ENCODE data around the gene SLIT1.

SLIT1 gene

GRCh38 chr10:97185326-97186058 lies at the start of gene SLIT1:
Gene SLIT1, minus strand, starts transcription at chr10:97185959. Its CDS starts 285 bp downstream, at chr10:97185674.
- CTCF ChIA-PET, result interaction anchor here (1.6 kb wide), 1 partner anchor 11 kb away, joined by 6 read pairs; no protein-coding TSS in a partner anchor
- TF ChIP-seq SUZ12 (IDR thresholded peaks at IDR 0.05) (no peak), ARNT (IDR thresholded peaks at IDR 0.05) (no peak), LEF1 (IDR thresholded peaks at IDR 0.05; ENCODE audit: borderline replicate concordance) (no peak), BHLHE40 (IDR thresholded peaks at IDR 0.05; ENCODE audit: borderline replicate concordance) (no peak), SP1 (IDR thresholded peaks at IDR 0.05) (no peak), PKNOX1 (IDR thresholded peaks at IDR 0.05) (no peak), NFRKB (IDR thresholded peaks at IDR 0.05) (no peak), FOXA1 (IDR thresholded peaks at IDR 0.05) (no peak), FOXK2 (IDR thresholded peaks at IDR 0.05) (no peak), L3MBTL2 (conservative IDR thresholded peaks at IDR 0.05) (no peak), ZNF384 (IDR thresholded peaks at IDR 0.05) (no peak)
- POLR2A ChIA-PET, result no interaction called here
- peak; percentile 71 for DNase-seq (ENCODE audit: extremely low spot score)

GRCh38 chr10:97235353-97235752 lies 49.6 kb upstream of the SLIT1 start:
- ChIA-PET CTCF (interaction anchor here (0.5 to 1.4 kb wide), 4 partner anchors 9 to 175 kb away, joined by 3 to 7 read pairs (median 4); no protein-coding TSS in a partner anchor), POLR2A (interaction anchor here (0.6 kb wide), 1 partner anchor 111 kb away, joined by 3 read pairs; no protein-coding TSS in a partner anchor)
- no peak for TF ChIP-seq L3MBTL2 (conservative IDR thresholded peaks at IDR 0.05)
- no peak for TF ChIP-seq ZNF384 (IDR thresholded peaks at IDR 0.05)
- DNase-seq (ENCODE audit: extremely low spot score), result no peak

GRCh38 chr10:97234400-97234799 lies 48.6 kb upstream of the SLIT1 start:
- DNase-seq (ENCODE audit: extremely low spot score), result peak; percentile 60
- no peak for TF ChIP-seq ELF4 (IDR thresholded peaks at IDR 0.05)
- no peak for TF ChIP-seq SP1 (IDR thresholded peaks at IDR 0.05)
- no peak for TF ChIP-seq CTBP1 (IDR thresholded peaks at IDR 0.05; ENCODE audit: borderline replicate concordance)
- TF ChIP-seq FOXK2 (IDR thresholded peaks at IDR 0.05), result no peak
- TF ChIP-seq LEF1 (IDR thresholded peaks at IDR 0.05; ENCODE audit: borderline replicate concordance), result no peak
- no peak for TF ChIP-seq L3MBTL2 (conservative IDR thresholded peaks at IDR 0.05)
- no peak for TF ChIP-seq SUZ12 (IDR thresholded peaks at IDR 0.05)
- no peak for TF ChIP-seq BHLHE40 (IDR thresholded peaks at IDR 0.05; ENCODE audit: borderline replicate concordance)
- POLR2A ChIA-PET, result no interaction called here
- CTCF ChIA-PET, result interaction anchor here (0.6 to 1.4 kb wide), 6 partner anchors 8 to 207 kb away, joined by 3 to 4 read pairs (median 4); no protein-coding TSS in a partner anchor

GRCh38 chr10:97230146-97230545 lies 44.4 kb upstream of the SLIT1 start:
- CTCF ChIA-PET, result no interaction called here
- no peak for DNase-seq (ENCODE audit: extremely low spot score)
- TF ChIP-seq ELF4 (IDR thresholded peaks at IDR 0.05), result no peak
- TF ChIP-seq L3MBTL2 (conservative IDR thresholded peaks at IDR 0.05), result no peak
- no peak for TF ChIP-seq FOXA1 (IDR thresholded peaks at IDR 0.05)
- no peak for TF ChIP-seq NFRKB (IDR thresholded peaks at IDR 0.05)
- no peak for TF ChIP-seq FOXM1 (IDR thresholded peaks at IDR 0.05; ENCODE audit: borderline replicate concordance)
- TF ChIP-seq ARNT (IDR thresholded peaks at IDR 0.05), result no peak
- no peak for TF ChIP-seq HDGF (IDR thresholded peaks at IDR 0.05; ENCODE audit: borderline replicate concordance)
- no peak for TF ChIP-seq FOXK2 (IDR thresholded peaks at IDR 0.05)
- POLR2A ChIA-PET, result no interaction called here

- ChIA-PET POLR2A (no interaction called here), CTCF (no interaction called here)
- DNase-seq (ENCODE audit: extremely low spot score), result no peak
- TF ChIP-seq HDGF (IDR thresholded peaks at IDR 0.05; ENCODE audit: borderline replicate concordance) (no peak), LEF1 (IDR thresholded peaks at IDR 0.05; ENCODE audit: borderline replicate concordance) (no peak), NFRKB (IDR thresholded peaks at IDR 0.05) (no peak), SP1 (IDR thresholded peaks at IDR 0.05) (no peak), FOXM1 (IDR thresholded peaks at IDR 0.05; ENCODE audit: borderline replicate concordance) (no peak), L3MBTL2 (conservative IDR thresholded peaks at IDR 0.05) (no peak), ELF4 (IDR thresholded peaks at IDR 0.05) (no peak), FOXA1 (IDR thresholded peaks at IDR 0.05) (no peak), CTBP1 (IDR thresholded peaks at IDR 0.05; ENCODE audit: borderline replicate concordance) (no peak), SUZ12 (IDR thresholded peaks at IDR 0.05) (no peak), ARNT (IDR thresholded peaks at IDR 0.05) (no peak), ZNF384 (IDR thresholded peaks at IDR 0.05) (no peak), BHLHE40 (IDR thresholded peaks at IDR 0.05; ENCODE audit: borderline replicate concordance) (no peak), FOXK2 (IDR thresholded peaks at IDR 0.05) (no peak), TARDBP (IDR thresholded peaks at IDR 0.05) (no peak), PKNOX1 (IDR thresholded peaks at IDR 0.05) (no peak)
Observed at GRCh38 chr10:97229322-97230015, 43.7 kb upstream of the SLIT1 start.

- ChIA-PET CTCF (interaction anchor here (0.7 kb wide), 1 partner anchor 10 kb away, joined by 4 read pairs; no protein-coding TSS in a partner anchor), POLR2A (interaction anchor here (0.6 kb wide), 1 partner anchor 95 kb away, joined by 3 read pairs; no protein-coding TSS in a partner anchor)
- DNase-seq (ENCODE audit: extremely low spot score), result no peak
- TF ChIP-seq NFRKB (IDR thresholded peaks at IDR 0.05) (no peak), FOXA1 (IDR thresholded peaks at IDR 0.05) (no peak), FOXK2 (IDR thresholded peaks at IDR 0.05) (no peak), ARNT (IDR thresholded peaks at IDR 0.05) (no peak), TARDBP (IDR thresholded peaks at IDR 0.05) (no peak), LEF1 (IDR thresholded peaks at IDR 0.05; ENCODE audit: borderline replicate concordance) (no peak), ZNF384 (IDR thresholded peaks at IDR 0.05) (no peak), SUZ12 (IDR thresholded peaks at IDR 0.05) (no peak), CTBP1 (IDR thresholded peaks at IDR 0.05; ENCODE audit: borderline replicate concordance) (no peak), HDGF (IDR thresholded peaks at IDR 0.05; ENCODE audit: borderline replicate concordance) (no peak), L3MBTL2 (conservative IDR thresholded peaks at IDR 0.05) (no peak), FOXM1 (IDR thresholded peaks at IDR 0.05; ENCODE audit: borderline replicate concordance) (no peak), PKNOX1 (IDR thresholded peaks at IDR 0.05) (no peak), ELF4 (IDR thresholded peaks at IDR 0.05) (no peak), BHLHE40 (IDR thresholded peaks at IDR 0.05; ENCODE audit: borderline replicate concordance) (no peak), SP1 (IDR thresholded peaks at IDR 0.05) (no peak)
Observed at GRCh38 chr10:97228775-97229157, 43.0 kb upstream of the SLIT1 start.
